Measurements from ENCODE around the gene ARPP21.

The ARPP21 gene

DNA sequence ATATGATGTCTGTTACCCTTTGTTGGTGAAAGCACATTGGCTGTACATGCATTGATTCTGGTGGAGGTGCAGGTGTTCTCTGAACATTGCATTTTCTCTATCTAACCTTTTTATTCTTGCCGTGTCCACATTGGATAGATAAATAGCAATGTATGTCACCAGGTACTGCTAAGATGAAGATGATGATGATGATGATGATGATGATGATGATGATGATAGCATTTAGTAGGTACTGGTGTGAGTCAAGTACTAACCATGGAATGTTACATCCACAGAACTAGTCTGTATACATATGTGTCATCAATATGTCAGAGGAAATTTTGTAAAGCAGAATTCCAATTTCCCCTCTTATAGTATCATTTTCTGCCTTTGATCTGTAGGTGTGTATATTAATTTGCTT lies 36.3 kb downstream of the ARPP21 start:
- no peak for DNase-seq (ENCODE audit: low read depth, low spot score)

DNA sequence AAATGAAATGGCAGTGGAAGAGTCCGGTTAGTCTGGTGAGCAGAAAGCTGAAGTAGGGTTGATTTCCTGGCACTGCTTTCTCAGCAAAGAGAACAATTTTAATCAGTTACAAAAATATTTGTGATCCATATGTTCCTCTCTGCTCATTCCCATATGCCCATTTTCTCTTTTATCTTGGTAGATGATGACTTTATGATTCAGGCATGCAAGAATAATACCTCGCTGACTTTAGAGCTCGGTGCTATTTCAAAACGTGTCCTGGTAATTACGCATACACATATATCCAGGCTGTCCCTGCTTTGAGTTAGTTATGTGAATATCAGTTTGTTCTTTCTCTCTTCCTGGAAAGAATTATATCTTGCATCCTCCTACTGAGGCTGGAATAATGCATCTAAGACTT lies 38.5 kb downstream of the ARPP21 start:
- no peak for DNase-seq (ENCODE audit: low read depth, low spot score)

DNA sequence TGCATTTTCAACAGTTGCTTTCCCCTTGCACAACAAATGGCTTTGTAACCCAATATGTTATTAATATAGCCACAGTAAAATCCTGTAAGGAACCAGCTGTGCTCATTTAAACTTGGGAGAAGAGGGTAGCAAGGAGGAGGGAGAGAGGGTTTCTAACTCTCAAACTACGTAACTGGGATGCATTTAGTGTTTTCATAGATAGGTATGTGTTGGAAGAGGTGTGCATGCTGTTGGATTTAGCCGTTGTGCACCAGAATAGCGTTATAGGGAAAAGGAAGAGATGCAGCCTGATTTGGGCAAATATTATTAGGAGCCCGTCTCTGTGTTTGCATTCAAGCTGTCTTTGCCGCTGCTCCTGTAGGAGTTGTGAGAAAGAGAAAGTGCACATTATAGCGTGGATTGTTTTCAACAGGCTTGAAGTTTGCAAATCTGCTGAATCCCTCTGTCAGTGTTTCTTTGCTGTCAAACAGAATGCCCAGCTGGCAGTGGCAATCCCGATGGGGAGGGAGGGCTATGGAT lies 39.4 kb downstream of the ARPP21 start:
- no peak for DNase-seq (ENCODE audit: low read depth, low spot score)

DNA sequence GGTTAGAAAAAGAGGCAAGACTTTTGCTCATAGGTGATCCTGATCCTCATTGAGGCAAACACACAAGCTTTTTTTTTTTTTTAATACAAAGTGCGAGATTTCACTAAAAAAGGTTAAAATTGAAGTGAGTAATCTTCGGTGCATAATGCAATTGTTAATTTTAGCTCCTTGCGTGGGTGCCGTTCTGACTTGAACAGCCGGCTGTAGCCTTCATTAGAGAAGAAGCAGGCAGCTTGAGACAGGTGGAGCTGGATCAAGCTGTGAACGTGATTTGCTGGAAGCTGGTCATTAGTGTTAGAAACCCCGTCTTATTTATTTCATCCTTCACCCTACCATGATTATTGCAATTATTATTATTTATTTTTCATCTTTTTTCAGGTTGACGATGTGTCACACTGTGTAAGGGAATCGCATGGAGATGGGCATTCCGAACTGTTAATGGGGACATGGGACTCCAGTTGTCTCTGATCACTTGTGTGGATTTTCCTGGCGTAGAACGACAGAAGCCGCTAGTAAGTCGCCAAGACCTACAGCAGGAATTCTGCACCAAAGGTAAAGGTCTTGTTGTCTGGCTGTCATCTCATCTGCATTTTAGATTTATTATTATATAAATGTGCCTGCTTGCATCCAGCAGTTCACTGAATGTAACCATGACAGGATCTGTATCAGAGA lies 40.2 kb downstream of the ARPP21 start:
- no peak for DNase-seq (ENCODE audit: low read depth, low spot score)

DNA sequence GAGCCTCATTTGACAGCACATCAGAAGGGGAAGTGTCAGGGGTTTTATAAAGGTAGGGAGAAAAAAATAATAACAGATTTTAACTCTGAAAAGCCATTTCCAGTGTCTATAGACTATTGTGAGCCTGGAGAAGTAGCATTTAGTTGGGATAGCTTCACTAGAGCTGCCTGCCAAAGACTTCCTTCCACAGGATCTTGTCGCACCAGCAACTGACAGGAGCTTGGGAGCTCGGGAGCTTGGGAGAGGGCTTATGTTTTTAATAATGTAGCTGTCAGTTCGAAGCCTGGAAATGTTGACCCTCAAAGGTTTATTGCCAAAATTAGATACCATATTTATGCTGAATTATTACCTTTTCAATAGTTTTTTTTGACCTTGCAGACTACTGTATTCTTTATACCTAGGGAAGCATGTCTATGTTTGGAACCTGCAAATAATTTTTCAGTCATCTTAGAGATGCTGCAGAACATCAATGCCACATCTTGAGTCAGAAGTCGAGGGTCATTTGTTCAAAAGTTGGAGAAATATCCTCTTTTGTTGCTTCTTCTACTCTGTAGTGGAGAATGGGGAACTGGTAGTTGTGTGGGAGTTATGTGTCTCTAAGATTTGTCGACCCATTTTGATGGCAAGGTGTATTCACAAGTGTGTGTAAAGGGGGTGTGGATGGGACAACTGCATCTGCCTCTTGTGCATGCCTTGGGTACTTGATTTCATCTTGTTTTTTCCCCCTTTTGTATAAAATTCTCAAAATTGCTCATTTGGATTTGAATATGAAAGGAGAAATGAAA lies 41.7 kb downstream of the ARPP21 start:
- DNase-seq (ENCODE audit: low read depth, low spot score) = no peak

DNA sequence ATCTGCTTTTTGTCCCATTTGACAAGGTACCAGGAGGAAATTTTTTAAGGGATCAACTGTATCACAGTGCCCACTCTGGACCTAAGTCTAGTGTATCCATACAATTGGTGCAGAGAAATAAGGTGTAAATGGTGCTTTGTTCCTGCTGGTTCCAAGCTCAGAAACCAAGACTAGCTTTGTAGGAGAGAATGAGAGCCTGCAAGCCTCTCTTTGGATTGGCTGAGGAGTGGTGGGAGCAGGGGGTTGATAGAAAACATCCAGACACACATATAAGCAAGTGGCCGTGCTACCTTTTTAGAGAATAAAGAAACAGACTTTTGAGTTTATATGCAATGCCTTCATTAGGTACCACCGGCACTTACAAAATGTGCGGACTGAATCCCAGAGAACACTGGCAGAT lies 45.8 kb downstream of the ARPP21 start:
- no peak for DNase-seq (ENCODE audit: low read depth, low spot score)

DNA sequence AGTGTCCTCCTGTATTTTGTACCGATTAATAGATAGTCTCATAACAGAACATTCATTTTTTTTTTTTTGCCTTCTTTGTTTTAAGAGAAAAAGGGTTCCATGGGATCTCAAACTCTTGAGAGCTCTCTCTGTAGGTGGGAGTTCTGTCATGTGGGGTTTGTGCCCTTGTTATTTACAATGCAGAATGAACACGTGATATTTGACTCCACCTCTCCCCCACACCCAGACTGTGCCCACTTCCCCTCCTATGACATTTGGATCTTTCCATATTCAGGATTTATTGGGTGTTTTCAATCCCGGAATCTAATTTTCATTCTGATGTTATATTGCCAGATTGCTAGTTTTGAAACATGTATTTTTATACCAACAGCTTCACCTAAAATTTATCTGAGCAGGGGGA lies 49.5 kb downstream of the ARPP21 start:
- no peak for DNase-seq (ENCODE audit: low read depth, low spot score)

DNA sequence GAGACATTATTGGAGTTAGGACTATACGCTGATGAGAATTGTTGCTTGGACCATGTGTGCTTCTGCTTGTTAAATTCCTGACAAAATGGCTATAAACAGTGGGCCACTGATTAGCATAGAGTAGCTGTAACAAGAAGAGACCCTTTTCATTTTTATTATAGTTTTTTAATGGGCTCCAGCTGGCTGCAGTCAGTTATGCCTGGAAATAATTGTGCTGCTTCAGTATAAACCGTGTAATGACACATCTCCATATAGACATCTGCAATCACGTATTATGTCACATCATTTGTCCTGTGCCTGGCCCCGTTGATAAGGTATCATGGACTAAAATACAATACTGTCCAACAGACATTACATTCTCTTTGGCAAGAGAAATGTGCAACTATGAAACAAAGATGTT lies 50.9 kb downstream of the ARPP21 start:
- no peak for DNase-seq (ENCODE audit: low read depth, low spot score)

DNA sequence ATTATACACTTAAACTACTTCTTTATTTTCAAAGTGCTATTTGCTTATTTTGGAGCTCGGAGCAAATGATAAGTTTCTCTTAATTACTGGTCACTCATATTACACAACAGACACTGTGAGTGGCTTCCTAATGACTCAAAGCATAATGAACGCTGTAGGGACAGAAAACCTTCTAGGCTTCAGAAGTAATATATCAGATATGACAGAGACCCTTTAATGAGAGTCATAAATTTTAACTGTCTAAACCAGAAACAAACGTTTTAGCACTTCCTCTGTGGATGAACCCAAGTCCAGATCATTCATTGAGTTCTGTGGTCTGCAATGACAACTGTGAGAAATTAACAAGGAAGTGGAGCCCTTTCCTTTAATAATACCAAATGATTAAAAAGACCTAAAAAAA lies 66.6 kb downstream of the ARPP21 start:
- no peak for DNase-seq (ENCODE audit: low read depth, low spot score)

DNA sequence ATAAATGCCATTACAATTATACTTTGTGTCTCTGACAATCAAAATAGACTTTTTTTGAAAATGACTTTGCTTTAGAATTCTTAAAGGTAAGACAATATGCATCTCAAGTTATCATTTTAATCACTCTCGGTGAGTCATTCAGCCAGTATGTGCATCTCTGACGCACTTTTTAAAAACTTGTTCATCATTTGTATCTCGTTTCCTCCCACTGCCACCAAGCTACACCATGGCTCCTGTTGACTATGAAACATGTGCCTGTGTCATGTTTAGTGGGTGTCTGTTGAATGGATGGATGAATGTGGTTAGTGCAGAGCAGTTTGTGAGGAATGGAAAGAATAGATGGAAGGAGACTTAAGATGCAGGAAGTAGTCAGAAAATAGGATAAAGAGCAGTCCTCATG lies 68.6 kb downstream of the ARPP21 start:
- no peak for DNase-seq (ENCODE audit: low read depth, low spot score)

DNA sequence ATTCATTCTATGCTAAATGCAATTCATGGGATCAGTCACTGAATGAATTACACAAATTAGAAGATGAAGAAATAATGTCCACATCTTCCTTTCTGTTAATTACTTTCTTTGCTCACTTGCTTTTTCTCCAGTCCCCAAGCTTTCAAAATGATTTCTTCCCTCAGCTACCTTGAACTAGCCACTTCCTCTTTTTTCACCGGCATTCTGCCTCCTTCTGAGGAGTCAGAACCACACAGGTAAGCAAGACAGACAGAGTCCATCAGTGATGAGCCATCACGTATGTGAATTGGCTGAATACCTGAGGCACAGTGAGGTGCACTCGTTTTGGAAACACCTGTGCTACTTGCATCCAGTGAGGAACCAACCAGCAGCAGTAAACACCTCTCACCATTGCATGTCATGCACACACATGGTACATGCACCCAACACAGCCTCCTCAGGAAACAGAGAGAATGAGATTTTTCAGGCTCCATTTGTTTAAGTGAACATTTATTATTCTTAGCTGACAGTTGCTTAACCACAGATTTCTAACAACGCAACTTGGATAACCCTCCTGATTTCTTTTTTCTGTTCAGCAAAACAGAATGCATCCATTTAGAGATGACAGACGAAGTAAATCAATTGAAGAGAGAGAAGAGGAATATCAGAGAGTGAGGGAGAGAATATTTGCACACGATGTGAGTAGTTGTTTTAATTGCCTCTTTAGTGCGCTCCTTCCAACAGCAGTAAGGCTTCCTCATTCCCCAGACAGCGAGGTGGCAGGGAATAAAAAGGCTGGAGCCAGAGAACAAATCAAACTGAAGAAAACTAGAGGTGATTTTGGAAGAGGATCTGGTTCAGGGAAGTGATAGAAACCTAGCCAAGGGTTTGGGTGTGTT lies 69.3 kb downstream of the ARPP21 start:
- no peak for DNase-seq (ENCODE audit: low read depth, low spot score)

DNA sequence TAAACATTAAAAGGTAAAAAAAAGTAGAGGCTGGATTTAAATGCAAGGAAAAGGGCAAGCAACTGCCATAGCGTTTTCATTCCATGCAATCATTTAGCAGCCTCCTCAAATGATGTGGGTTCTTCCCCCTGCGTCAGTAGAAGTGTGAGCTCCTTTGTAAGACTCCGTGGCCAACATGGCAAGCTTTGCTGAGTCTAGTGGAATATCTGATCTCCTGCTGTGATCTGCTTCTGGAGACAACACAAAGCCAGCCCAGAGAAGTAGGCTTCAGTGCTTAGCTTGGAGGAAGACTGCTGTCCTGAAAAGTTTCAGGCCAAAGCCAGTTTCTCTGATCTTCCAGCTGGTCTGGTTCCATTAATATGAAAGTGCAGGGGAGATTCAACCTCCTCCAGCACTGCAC lies 70.4 kb downstream of the ARPP21 start:
- DNase-seq (ENCODE audit: low read depth, low spot score) = no peak

DNA sequence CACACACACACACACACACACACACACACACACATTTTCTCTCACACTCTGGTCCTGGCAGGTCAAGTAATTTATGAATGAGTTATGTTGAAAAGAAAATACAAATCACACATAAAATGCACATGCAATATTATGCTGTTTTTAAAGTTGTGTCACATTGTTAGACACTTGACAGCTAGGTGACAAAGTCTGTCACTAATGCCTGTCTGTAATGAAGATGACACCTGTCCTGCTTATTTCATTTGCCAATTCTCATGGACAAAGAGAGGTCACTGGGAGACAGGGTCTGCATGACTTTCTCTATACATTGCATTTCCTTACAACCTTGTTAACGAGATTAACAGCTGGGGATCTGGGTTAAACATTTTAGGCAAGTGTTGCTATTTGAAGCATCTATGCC lies 71.2 kb downstream of the ARPP21 start:
- no peak for DNase-seq (ENCODE audit: low read depth, low spot score)

DNA sequence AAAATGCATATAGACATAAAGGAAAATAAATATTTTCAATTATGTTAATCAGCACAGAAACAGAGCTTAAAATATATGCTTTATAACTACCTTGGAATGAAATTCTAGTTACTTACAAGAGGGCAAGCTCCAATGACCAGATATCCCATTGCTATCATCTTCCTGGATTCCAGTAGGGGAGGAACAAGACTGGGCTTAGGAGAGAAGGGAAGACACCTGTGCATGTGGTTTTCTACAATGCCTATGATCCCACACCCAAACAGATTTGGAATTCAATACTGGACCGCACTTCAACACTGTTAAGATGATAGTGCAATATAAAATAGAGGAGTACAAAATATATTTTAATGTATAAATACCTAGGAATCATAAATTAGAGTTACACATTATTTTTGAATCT lies 79.6 kb downstream of the ARPP21 start:
- no peak for DNase-seq (ENCODE audit: low read depth, low spot score)

DNA sequence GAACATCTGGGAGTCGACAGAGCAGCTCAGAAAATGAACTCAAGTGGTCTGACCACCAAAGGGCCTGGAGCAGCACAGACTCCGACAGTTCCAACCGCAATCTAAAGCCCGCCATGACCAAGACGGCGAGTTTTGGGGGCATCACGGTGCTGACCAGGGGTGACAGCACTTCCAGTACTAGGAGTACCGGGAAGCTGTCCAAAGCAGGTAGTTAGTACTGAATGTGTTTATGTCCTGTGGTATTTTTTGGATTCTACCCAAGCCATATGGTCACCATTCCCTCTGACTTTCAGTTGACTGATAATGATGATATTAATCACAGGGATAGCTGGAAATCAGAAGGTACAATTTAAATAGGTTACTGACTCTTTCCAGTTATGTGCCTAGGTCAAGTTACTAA lies 82.3 kb downstream of the ARPP21 start:
- no peak for DNase-seq (ENCODE audit: low read depth, low spot score)

DNA sequence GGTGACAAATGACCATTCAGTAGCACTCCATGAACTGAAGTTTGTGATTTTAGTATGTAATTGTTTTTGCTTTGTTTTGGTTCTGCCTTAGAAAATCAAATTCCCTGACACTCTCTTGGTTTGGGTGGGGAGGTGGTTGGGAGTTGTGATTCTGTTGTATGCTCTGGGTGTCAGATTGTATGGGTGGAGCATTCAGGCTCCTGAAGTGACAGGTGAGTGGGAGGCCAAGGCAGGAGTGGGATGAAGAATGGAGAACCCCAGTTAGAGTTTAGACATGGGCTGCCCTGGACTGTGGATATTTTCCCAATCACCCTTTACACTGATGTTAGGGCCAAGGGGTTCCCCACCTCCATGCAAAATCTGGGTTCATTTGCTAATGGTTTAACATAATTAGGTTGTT lies 83.6 kb downstream of the ARPP21 start:
- no peak for DNase-seq (ENCODE audit: low read depth, low spot score)

DNA sequence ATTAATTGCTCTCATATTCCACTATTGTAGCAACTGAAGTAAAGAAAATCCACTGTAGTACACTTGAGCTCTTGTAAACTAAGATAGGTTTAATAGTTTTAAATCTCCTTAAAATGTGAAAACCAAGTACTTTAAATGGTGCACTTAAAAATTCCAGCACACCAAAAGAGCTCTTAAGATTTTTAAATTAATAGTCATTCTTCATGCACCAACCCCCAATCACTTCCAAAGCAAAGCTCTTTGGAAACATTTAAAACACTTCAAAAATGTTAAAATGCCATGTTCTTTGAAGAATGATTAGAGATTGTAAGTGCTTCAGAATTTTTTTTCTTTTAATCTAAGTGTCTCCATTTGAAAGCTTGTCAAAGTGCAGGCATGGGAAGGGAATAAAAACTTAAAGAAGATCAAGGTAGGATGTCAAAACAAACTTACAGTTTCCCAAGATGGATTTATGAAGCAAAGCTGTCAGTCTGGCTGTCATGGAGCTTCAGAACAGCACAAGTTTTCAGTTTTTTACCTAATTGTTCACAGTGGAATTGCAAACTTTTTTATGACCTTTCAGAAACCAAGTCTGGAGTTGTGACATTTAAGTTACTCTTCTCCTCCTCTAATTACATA lies 84.3 kb downstream of the ARPP21 start:
- no peak for DNase-seq (ENCODE audit: low read depth, low spot score)

DNA sequence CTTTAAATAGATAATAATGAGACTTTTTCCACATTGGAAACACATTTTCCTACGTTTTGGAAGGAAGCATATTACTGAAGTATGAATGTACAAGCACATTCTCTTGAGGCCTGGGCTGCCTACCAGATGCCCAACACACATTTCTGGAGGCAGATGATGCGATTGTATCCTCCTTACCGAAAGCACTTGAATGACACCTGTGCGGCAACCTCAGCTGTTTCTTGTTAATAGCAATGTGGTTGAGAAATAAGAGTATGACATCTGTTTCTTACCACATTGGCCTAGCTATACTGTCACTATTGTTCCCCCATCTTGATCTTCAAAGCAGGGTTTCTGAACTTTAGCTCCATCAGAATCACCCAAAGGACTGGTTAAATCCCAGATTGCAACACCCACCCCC lies 84.8 kb downstream of the ARPP21 start:
- no peak for DNase-seq (ENCODE audit: low read depth, low spot score)

DNA sequence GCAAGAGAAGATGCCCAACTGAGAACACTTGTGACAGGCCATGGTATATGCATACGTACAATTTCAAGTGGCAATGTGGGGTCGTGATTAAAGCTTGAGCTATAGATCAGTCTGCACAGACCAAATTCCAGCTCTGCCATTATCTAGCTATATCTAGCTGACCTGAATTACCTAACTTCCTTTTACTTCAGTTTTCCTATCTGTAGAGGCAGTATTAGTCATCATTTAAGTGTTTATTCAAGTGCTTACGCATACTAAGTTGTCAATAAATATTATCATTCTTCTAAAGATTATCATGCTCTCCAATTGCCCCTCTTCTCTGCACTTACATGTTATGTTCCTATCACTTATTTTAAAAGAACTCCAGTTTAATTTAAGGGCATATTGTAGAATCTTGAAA lies 87.9 kb downstream of the ARPP21 start:
- DNase-seq (ENCODE audit: low read depth, low spot score) = no peak

DNA sequence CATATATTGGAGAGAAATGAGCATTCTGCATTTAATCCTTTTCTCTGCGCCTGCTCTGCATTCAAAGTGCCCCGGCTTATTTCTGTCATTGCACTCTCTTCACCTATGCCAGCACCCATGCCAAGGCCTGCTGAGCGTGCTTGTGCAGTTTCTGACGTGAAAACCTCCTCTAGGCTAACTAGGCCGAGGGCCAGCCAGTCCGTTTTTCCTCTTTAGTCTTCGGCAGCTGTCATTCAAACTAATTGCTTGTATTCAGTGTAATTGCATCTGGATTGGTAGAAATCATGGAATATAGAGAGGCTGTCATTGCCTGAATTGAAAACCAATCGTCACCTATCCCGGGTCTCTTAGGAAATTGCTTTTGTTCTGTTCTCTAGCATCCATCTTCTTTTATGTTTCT lies 94.0 kb downstream of the ARPP21 start:
- DNase-seq (ENCODE audit: low read depth, low spot score) = no peak

DNA sequence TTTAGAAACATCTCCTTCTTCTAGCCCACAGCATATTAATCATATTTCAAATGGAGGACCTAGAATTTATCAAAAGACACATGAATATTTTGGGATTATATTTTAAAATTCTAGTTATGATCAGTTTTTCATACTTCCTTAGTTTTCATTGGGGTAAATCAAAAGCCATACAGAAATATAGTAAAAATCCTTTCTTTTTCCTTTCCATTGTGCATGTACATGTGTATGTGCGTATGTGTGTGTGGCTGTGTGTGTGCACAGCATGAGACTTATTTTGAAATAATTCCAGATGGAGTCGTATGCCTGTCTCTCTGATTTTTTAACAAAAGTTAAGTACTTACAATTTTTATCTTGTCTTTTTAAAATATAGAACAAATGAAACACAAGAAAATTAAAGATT lies 94.5 kb downstream of the ARPP21 start:
- no peak for DNase-seq (ENCODE audit: low read depth, low spot score)

DNA sequence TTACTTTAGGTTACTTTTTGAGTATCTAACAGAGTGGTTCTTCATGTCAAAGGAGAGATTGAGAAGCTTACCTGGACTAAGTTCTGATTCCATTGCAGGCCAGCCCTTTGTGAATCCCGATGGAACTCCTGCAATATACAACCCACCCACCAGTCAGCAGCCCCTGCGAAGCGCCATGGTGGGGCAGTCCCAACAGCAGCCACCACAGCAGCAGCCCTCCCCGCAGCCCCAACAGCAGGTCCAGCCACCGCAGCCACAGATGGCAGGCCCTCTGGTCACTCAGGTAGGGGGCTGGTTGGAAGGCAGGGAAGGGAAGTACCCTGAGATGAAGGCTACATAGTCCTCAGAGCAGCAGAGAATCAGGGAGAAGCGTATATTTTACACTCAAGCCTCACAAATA lies 97.8 kb downstream of the ARPP21 start:
- DNase-seq (ENCODE audit: low read depth, low spot score) = no peak
